Mesenchymal stem cell (in vitro differentiated cells and primary cell): ENCODE measurements around the gene SUMO2. TPM values are rescaled to one million over a fixed set of nuclear protein-coding genes. Genes with fewer than 3 reads are reported as not detected.

ENCODE experiments used
- DNase-seq: peaks from one replicate; pipeline ENCODE4 v3.0.0-alpha.2; 2013
- H2AFZ ChIP-seq: one replicate; pipeline ENCODE4 v1.6.1; 2013; ENCODE audit warnings: low read depth, mild to moderate bottlenecking, control low read depth, inconsistent platforms, low read length, moderate library complexity
- H2AK5ac ChIP-seq: 2 replicates; pipeline ENCODE4 v1.6.1; 2013; ENCODE audit warnings: low read length, moderate library complexity, mild to moderate bottlenecking, inconsistent platforms; ENCODE audit not compliant: severe bottlenecking
- H2BK120ac ChIP-seq: one replicate; pipeline ENCODE4 v1.6.1; 2013; ENCODE audit warnings: low read depth, mild to moderate bottlenecking, inconsistent platforms, low read length, moderate library complexity
- H2BK12ac ChIP-seq, 2 experiments: one replicate each; pipeline ENCODE4 v1.6.1; 2013; ENCODE audit warnings: inconsistent platforms in 2 of 2, low read length in 2 of 2, mild to moderate bottlenecking in 2 of 2, moderate library complexity in 2 of 2, control low read depth in 1 of 2
- H2BK15ac ChIP-seq: one replicate; pipeline ENCODE4 v1.6.1; 2013; ENCODE audit warnings: mild to moderate bottlenecking, low read depth, inconsistent platforms; ENCODE audit not compliant: poor library complexity, severe bottlenecking
- H2BK5ac ChIP-seq: 2 replicates; pipeline ENCODE4 v1.6.1; 2013; ENCODE audit warnings: low read depth, mild to moderate bottlenecking, low read length, control low read depth, inconsistent platforms; ENCODE audit not compliant: poor library complexity, severe bottlenecking
- H3K14ac ChIP-seq, 2 experiments: one replicate each; pipeline ENCODE4 v1.6.1; 2013; ENCODE audit warnings: inconsistent platforms in 2 of 2, low read length in 2 of 2, control low read depth in 1 of 2, mild to moderate bottlenecking in 1 of 2, moderate library complexity in 1 of 2
- H3K18ac ChIP-seq, 2 experiments: one replicate each; pipeline ENCODE4 v1.6.1; 2013; ENCODE audit warnings: inconsistent platforms in 2 of 2, low read length in 2 of 2, control low read depth in 1 of 2, low read depth in 1 of 2, mild to moderate bottlenecking in 1 of 2
- H3K23ac ChIP-seq, 2 experiments: one replicate each; pipeline ENCODE4 v1.6.1; 2013; ENCODE audit warnings: inconsistent platforms in 2 of 2, low read length in 2 of 2, mild to moderate bottlenecking in 2 of 2, moderate library complexity in 2 of 2, control low read depth in 1 of 2
- H3K27ac ChIP-seq: 2 replicates; pipeline ENCODE4 v1.5.1; 2013; ENCODE audit warnings: mild to moderate bottlenecking, moderate library complexity, low read length, control low read depth, inconsistent platforms; ENCODE audit not compliant: poor library complexity, severe bottlenecking
- H3K27me3 ChIP-seq, 2 experiments: 2 replicates each; pipeline versions ENCODE4 v1.6.1 to v1.7.0; 2013; ENCODE audit warnings: low read length in 2 of 2, mild to moderate bottlenecking in 2 of 2, moderate library complexity in 2 of 2, control low read depth in 1 of 2, inconsistent platforms in 1 of 2; ENCODE audit not compliant: control insufficient read depth in 1 of 2, insufficient read depth in 1 of 2
- H3K36me3 ChIP-seq, 2 experiments: 2 replicates each; pipeline versions ENCODE4 v1.6.1 to v1.7.0; 2013; ENCODE audit warnings: low read length in 2 of 2, control low read depth in 1 of 2, inconsistent platforms in 1 of 2, low read depth in 1 of 2, mild to moderate bottlenecking in 1 of 2; ENCODE audit not compliant: insufficient read depth in 2 of 2, control insufficient read depth in 1 of 2
- H3K4ac ChIP-seq, 2 experiments: one replicate each; pipeline ENCODE4 v1.6.1; 2013; ENCODE audit warnings: inconsistent platforms in 2 of 2, low read length in 2 of 2, mild to moderate bottlenecking in 2 of 2, moderate library complexity in 2 of 2, control low read depth in 1 of 2, low read depth in 1 of 2
- H3K4me1 ChIP-seq: 2 replicates; pipeline ENCODE4 v1.6.1; 2013; ENCODE audit warnings: low read depth, low read length, control low read depth; ENCODE audit not compliant: control insufficient read depth, insufficient read depth
- H3K4me2 ChIP-seq: 2 replicates; pipeline ENCODE4 v1.6.1; 2013; ENCODE audit warnings: low read length, mild to moderate bottlenecking, inconsistent platforms; ENCODE audit not compliant: poor library complexity, severe bottlenecking
- H3K4me3 ChIP-seq, 2 experiments: 2 replicates each; pipeline versions ENCODE4 v1.5.1 to v1.7.0; 2013; ENCODE audit warnings: low read length in 2 of 2, mild to moderate bottlenecking in 2 of 2, control low read depth in 1 of 2, low read depth in 1 of 2; ENCODE audit not compliant: insufficient read depth in 1 of 2
- H3K79me1 ChIP-seq: replicated peaks from 2 replicates; pipeline ENCODE4 v1.6.1; 2013; ENCODE audit warnings: mild to moderate bottlenecking, control low read depth, low read length, inconsistent platforms; ENCODE audit not compliant: poor library complexity, severe bottlenecking
- H3K9ac ChIP-seq: 2 replicates; pipeline ENCODE4 v1.7.0; 2013; ENCODE audit warnings: mild to moderate bottlenecking, low read length, moderate library complexity
- H3K9me3 ChIP-seq: 2 replicates; pipeline ENCODE4 v1.7.0; 2013; ENCODE audit warnings: mild to moderate bottlenecking, low read length; ENCODE audit not compliant: control insufficient read depth
- H4K8ac ChIP-seq: one replicate; pipeline ENCODE4 v1.6.1; 2013; ENCODE audit warnings: inconsistent platforms, mild to moderate bottlenecking, low read length, moderate library complexity
- H4K91ac ChIP-seq: one replicate; pipeline ENCODE4 v1.6.1; 2013; ENCODE audit warnings: mild to moderate bottlenecking, low read length, inconsistent platforms
- WGBS: methylation state at CpG from one replicate; pipeline ENCODE4 v1.1.7; 2013; ENCODE audit warnings: mixed read lengths; 5-methylcytosine and 5-hydroxymethylcytosine counted together
- polyA plus RNA-seq, 2 experiments: library from polyadenylated mRNA; stranded (reverse); fragments of 200-250 nt; gene quantifications; one replicate each; pipeline ENCODE4 v1.2.3, GENCODE V29; 2013

SUMO2 gene
- 170 TPM for polyA plus RNA-seq (2013, experiment 1 of 2)
- polyA plus RNA-seq (2013, experiment 2 of 2): 170 TPM

DNA sequence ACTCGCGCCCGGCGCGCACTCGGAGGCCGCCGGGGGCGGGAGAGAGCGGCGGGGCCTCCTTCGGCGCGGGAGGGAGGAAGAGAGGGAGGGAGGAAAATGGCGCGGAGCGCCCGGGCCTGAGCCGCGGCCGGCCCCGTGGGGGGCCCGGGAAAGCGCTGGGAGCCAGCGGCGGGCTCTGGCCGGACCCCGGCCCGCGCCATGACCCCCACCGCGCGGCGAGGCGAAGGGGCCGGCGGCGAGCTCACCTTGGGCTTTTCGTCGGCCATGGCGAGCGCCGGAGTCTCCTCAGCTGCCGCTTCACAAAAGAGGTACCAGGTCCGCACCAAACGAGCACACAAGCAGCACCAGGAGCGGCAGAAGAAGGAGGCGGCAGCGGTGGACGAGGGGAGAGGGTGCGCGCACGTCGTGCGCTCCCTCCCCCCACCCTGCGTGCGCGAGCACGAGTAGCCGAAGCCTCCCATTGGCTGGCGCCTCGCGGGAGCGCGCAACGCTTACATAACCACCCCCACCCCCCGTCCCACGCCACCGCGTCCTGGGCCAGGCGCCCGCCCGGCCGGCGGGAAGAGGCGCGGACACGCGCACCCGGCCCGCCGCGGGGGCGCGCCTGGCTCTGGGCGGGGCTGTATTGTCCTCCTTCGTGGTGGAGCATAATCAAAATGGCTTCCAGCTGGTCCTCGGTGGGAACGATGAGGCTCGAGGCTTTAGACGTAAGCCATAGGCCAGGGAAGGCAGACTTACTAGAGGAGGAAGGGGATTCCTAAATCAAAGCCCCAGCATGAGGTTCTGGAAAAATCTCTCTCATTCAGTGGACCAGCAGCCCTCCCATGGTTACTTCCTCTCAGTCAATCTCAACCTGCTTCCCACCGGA, at the start of gene SUMO2:
SUMO2 (minus strand) TSS at position 391 of the 868 bp plus-strand sequence; CDS start at position 266, 125 bp downstream.
- peak; percentile 94 for DNase-seq
- peak within 1 kb of the TSS; percentile 87 for H3K4me2 ChIP-seq
- H2AK5ac ChIP-seq: peak within 1 kb of the TSS; percentile 90
- H3K9ac ChIP-seq: peak within 1 kb of the TSS; percentile 95
- H3K18ac ChIP-seq: peak within 1 kb of the TSS; percentile 88 to 89
- H4K8ac ChIP-seq: peak within 1 kb of the TSS; percentile 97
- H3K27ac ChIP-seq: peak within 1 kb of the TSS; percentile 93
- peak within 1 kb of the TSS; percentile 95 for H4K91ac ChIP-seq
- 2% methylated on average over 49 of the region's 92 CpGs for WGBS
- no peak within 1 kb of the TSS for H2AFZ ChIP-seq
- H3K36me3 ChIP-seq: peaks cover 18 to 22% of the 10 kb centered on the region in 2 experiments
- no peaks in the 10 kb centered on the region for H3K9me3 ChIP-seq
- peak within 1 kb of the TSS; percentile 98 for H2BK120ac ChIP-seq
- peak within 1 kb of the TSS; percentile 96 to 98 for H3K4me3 ChIP-seq
- H3K4me1 ChIP-seq: peaks cover 5% of the 10 kb centered on the region
- H3K27me3 ChIP-seq: no peaks in the 10 kb centered on the region
- H2BK5ac ChIP-seq: peak within 1 kb of the TSS; percentile 98
- peak within 1 kb of the TSS; percentile 86 to 95 for H3K14ac ChIP-seq
- H3K79me1 ChIP-seq: peaks cover 5% of the 10 kb centered on the region
- H3K4ac ChIP-seq: peak within 1 kb of the TSS; percentile 89 to 99
- peak within 1 kb of the TSS; percentile 98 for H2BK15ac ChIP-seq
- peak within 1 kb of the TSS in 1 of 2 experiments; percentile 31 for H2BK12ac ChIP-seq
- H3K23ac ChIP-seq: peak within 1 kb of the TSS; percentile 89 to 96

DNA sequence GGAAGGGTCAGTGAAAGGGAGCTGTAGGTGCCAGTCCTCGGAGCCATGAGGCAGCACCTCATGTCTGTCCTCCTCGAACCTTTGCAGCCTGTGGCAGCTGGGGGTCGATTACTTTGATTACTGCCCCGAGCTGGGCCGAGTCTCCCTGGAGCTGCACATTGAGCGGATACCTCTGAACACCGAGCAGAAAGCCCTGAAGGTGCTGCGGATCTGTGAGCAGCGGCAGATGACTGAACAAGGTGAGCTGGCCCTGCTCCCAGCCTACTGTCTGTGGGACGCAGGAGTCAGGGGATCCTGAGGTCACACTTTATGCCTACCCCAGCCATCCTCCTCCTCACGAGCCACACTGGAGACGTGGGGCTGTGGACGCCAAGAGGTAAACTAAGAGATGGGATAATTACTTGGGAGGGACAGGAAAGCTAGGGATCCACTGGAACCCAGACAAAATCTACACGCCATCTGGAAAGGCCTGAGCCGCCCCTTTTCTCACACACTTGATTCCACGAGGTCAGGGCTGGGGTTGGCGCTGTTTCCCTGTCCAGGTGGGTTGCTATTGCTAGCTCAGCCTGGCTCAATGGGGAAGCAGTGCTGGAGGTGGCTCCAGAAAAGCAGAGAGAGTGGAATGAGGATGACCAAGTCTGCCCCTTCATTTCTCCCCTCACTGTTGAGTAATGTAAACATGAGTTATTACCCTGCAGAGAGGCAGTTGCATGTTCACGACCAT, 49.1 kb upstream of the SUMO2 start:
- H4K91ac ChIP-seq: no peak overlapping the region
- peaks cover 27% of the 10 kb centered on the region for H3K79me1 ChIP-seq
- H3K14ac ChIP-seq: no peak overlapping the region
- no peak overlapping the region for H2AFZ ChIP-seq
- no peak overlapping the region for H3K4me3 ChIP-seq
- H3K9me3 ChIP-seq: no peaks in the 10 kb centered on the region
- WGBS: 94% methylated on average over 18 of the region's 18 CpGs
- H2BK15ac ChIP-seq: no peak overlapping the region
- no peak overlapping the region for H2BK5ac ChIP-seq
- H3K4me2 ChIP-seq: no peak overlapping the region
- H3K27me3 ChIP-seq: no peaks in the 10 kb centered on the region
- no peak for DNase-seq
- H3K9ac ChIP-seq: no peak overlapping the region
- no peak overlapping the region for H3K27ac ChIP-seq
- H3K18ac ChIP-seq: no peak overlapping the region
- no peaks in the 10 kb centered on the region for H3K4me1 ChIP-seq
- H3K23ac ChIP-seq: no peak overlapping the region
- H3K4ac ChIP-seq: no peak overlapping the region
- peaks cover 65 to 77% of the 10 kb centered on the region in 2 experiments for H3K36me3 ChIP-seq
- no peak overlapping the region for H2BK120ac ChIP-seq
- no peak overlapping the region for H2AK5ac ChIP-seq
- no peak overlapping the region for H4K8ac ChIP-seq
- H2BK12ac ChIP-seq: no peak overlapping the region

DNA sequence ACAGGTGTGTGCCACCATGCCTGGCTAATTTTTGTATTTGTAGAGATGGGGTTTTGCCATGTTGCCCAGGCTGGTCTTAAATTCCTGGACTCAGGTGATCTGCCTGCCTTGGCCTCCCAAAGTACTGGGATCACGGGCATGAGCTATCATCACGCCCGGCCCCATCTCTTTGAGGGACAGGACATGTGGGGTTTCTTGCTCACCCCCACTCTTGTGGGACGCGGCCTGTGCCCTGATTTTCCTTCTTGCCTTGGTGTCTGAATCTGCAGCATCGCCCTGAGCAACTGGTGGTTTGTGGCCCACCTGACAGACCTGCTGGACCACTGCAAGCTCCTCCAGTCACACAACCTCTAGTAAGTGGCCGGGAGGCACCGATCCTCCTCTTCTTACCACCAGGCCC, 48.3 kb upstream of the SUMO2 start:
- no peak overlapping the region for H4K8ac ChIP-seq
- no peak overlapping the region for H2BK120ac ChIP-seq
- H2AK5ac ChIP-seq: no peak overlapping the region
- DNase-seq: no peak
- H3K4ac ChIP-seq: no peak overlapping the region
- no peak overlapping the region for H3K9ac ChIP-seq
- no peak overlapping the region for H4K91ac ChIP-seq
- H3K18ac ChIP-seq: no peak overlapping the region
- no peak overlapping the region for H2AFZ ChIP-seq
- no peak overlapping the region for H3K4me3 ChIP-seq
- H3K36me3 ChIP-seq: peaks cover 68 to 77% of the 10 kb centered on the region in 2 experiments
- H2BK15ac ChIP-seq: no peak overlapping the region
- H3K14ac ChIP-seq: no peak overlapping the region
- H2BK12ac ChIP-seq: no peak overlapping the region
- H3K4me2 ChIP-seq: no peak overlapping the region
- H3K23ac ChIP-seq: no peak overlapping the region
- H3K27ac ChIP-seq: no peak overlapping the region
- no peak overlapping the region for H2BK5ac ChIP-seq
- H3K79me1 ChIP-seq: peaks cover 27% of the 10 kb centered on the region
- H3K4me1 ChIP-seq: no peaks in the 10 kb centered on the region
- H3K27me3 ChIP-seq: no peaks in the 10 kb centered on the region
- H3K9me3 ChIP-seq: no peaks in the 10 kb centered on the region
- 97% methylated on average over 5 of the region's 8 CpGs for WGBS

DNA sequence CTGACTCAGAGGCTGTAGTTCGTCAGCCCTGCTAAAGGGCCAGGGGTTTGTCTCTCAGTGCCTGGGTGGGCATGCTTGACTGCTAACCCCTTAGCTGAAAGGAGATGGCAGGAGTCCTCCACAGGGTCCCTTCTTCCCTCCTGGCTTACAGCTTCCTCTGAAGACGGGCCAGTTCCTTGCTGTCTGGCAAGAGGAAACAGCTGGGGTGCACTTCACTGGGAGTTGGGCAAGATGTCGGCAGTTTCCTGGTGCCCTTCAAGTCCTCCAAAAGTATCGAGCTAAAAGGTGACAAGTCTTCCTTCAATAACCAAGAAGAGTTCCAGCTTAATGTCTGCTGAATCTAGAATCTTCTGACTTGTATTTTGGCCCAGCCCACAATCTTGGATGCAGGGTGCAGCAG, 46.1 kb upstream of the SUMO2 start:
- Histone ChIP-seq H3K14ac (no peak overlapping the region), H4K91ac (no peak overlapping the region), H3K4ac (no peak overlapping the region), H3K4me2 (no peak overlapping the region), H2BK5ac (no peak overlapping the region), H3K79me1 (peaks cover 26% of the 10 kb centered on the region), H2BK15ac (no peak overlapping the region), H3K4me1 (no peaks in the 10 kb centered on the region), H2AFZ (no peak overlapping the region), H3K4me3 (no peak overlapping the region), H2BK120ac (no peak overlapping the region), H3K23ac (no peak overlapping the region), H3K27me3 (no peaks in the 10 kb centered on the region), H3K9ac (peak overlapping the region; percentile 52), H3K36me3 (peaks cover 66 to 74% of the 10 kb centered on the region in 2 experiments), H4K8ac (no peak overlapping the region), H2BK12ac (no peak overlapping the region), H3K27ac (no peak overlapping the region), H3K9me3 (no peaks in the 10 kb centered on the region), H2AK5ac (no peak overlapping the region), H3K18ac (no peak overlapping the region)
- 98% methylated on average over 4 of the region's 4 CpGs for WGBS
- DNase-seq: no peak
